ENCODE data around the gene SEMA4D.

DNA sequence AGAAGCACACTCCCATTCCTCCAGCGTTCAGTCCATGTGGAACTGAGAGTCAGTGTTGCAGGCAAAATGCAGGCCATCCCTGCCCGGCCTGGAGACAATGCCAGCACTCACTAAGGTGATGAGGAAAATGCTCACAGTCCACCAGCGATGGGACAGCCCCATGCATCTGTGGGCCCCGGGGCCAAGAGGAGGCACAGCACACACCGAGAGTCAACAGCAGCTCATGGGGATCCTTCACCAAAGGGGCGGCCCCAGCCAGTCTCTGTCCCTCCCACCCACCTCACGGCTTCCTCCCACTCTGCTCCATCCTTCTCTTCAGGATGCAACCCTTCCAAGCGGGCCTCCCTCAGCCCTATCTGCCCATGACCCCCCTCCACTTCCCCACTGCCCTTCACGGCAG lies 6.2 kb downstream of the SEMA4D start:
- TF ChIP-seq, protein P1, sequence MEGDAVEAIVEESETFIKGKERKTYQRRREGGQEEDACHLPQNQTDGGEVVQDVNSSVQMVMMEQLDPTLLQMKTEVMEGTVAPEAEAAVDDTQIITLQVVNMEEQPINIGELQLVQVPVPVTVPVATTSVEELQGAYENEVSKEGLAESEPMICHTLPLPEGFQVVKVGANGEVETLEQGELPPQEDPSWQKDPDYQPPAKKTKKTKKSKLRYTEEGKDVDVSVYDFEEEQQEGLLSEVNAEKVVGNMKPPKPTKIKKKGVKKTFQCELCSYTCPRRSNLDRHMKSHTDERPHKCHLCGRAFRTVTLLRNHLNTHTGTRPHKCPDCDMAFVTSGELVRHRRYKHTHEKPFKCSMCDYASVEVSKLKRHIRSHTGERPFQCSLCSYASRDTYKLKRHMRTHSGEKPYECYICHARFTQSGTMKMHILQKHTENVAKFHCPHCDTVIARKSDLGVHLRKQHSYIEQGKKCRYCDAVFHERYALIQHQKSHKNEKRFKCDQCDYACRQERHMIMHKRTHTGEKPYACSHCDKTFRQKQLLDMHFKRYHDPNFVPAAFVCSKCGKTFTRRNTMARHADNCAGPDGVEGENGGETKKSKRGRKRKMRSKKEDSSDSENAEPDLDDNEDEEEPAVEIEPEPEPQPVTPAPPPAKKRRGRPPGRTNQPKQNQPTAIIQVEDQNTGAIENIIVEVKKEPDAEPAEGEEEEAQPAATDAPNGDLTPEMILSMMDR (conservative IDR thresholded peaks at IDR 0.05; ENCODE audit: low read length), result no peak
- TF ChIP-seq EZH2phosphoT487 (IDR thresholded peaks at IDR 0.05; ENCODE audit: borderline replicate concordance), result no peak
